GM21447 (cell line): ENCODE measurements around the gene TIMM22.

Source experiments
- ATAC-seq: cut with Tn5 transposase; IDR thresholded peaks from one replicate; pipeline ENCODE4 v1.9.1; 2021; ENCODE audit not compliant: unreplicated experiment

Gene TIMM22

GRCh38 chr17:1018547-1018946, 21.6 kb downstream of the TIMM22 start:
- ATAC-seq, result no peak

GRCh38 chr17:1019451-1019850, 22.5 kb downstream of the TIMM22 start:
- no peak for ATAC-seq

- no peak for ATAC-seq
Measured at GRCh38 chr17:1021147-1021546, 24.2 kb downstream of the TIMM22 start.

GRCh38 chr17:1022278-1023024, 25.5 kb downstream of the TIMM22 start:
- ATAC-seq, result no peak

GRCh38 chr17:1024076-1024475, 27.1 kb downstream of the TIMM22 start:
- no peak for ATAC-seq

GRCh38 chr17:1025733-1026598, 29.0 kb downstream of the TIMM22 start:
- ATAC-seq, result no peak

GRCh38 chr17:1026599-1026975, 29.7 kb downstream of the TIMM22 start:
- ATAC-seq, result no peak

- ATAC-seq, result no peak
Measured at GRCh38 chr17:1027044-1027443, 30.1 kb downstream of the TIMM22 start.

GRCh38 chr17:1029196-1029921, 32.4 kb downstream of the TIMM22 start:
- no peak for ATAC-seq

- no peak for ATAC-seq
Measured at GRCh38 chr17:1029922-1030644, 33.2 kb downstream of the TIMM22 start.

- no peak for ATAC-seq
Measured at GRCh38 chr17:1030684-1031532, 34.0 kb downstream of the TIMM22 start.

- ATAC-seq, result no peak
Measured at GRCh38 chr17:1031711-1032110, 34.8 kb downstream of the TIMM22 start.

GRCh38 chr17:1032391-1032790, 35.5 kb downstream of the TIMM22 start:
- no peak for ATAC-seq

- no peak for ATAC-seq
Measured at GRCh38 chr17:1033503-1033902, 36.6 kb downstream of the TIMM22 start.

- ATAC-seq, result no peak
Measured at GRCh38 chr17:1034652-1035210, 37.8 kb downstream of the TIMM22 start.

GRCh38 chr17:1035546-1036170, 38.7 kb downstream of the TIMM22 start:
- ATAC-seq, result no peak

- ATAC-seq, result no peak
Measured at GRCh38 chr17:1036171-1036844, 39.4 kb downstream of the TIMM22 start.

GRCh38 chr17:1036845-1037237, 39.9 kb downstream of the TIMM22 start:
- ATAC-seq, result no peak
